ENCODE data around the gene CYGB. TPM values are rescaled to one million over a fixed set of nuclear protein-coding genes. Genes with fewer than 3 reads are reported as not detected.

CYGB gene
- total and polyA plus RNA-seq, 10 of the 15 experiments (the other 5 are each of a cell fraction or from before 2014, with no cell fraction given) = 0.34 TPM; not detected in 9

DNA sequence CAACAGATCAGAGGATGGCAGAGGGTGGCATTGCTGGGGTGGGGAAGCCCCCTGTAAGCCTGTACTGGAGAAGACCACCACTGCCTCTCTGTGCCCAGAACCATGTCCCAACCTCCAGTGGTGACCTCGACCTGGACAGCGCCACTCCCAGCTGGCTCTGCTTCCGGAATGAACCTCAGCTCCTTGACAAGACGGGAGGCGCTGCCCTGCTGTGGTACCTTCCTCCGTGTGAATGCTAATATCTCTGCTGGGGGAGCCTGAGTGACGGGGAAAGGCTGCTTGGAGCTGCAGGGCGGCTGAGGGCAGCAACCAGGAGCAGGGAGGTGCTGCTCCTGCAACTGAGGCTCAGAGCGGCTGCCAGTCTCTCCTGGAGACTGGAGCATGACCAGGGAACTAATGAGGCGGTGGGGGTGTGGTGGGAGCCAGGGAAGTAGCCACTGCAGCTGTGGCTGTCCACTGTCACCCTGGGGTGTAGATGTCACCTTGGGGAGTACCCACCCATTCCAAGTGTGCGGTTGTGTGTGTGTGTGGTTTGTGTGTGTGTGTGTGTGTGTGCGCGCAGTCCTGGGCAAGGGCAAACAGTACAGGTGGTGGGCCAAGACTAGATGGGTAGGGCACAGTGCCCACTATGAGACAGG is 8.5 kb upstream of the CYGB start:
- intact Hi-C loops (cut with micrococcal nuclease; ENCODE audit: unreplicated experiment) = loop anchor here (2.0 kb wide), 1 partner anchor 81 kb away; no protein-coding TSS in a partner anchor
- H3K9me3 ChIP-seq (replicated peaks; ENCODE audit: control insufficient read depth, insufficient read depth, low read length) = no peaks in the 10 kb centered on the region
- H3K4me1 ChIP-seq (ENCODE audit: control insufficient read depth, insufficient read depth, low read length) = no peaks in the 10 kb centered on the region; the same call in 1 of the 2 replicates
- BruUV-seq (replicated peaks) = no TSS peak
- H3K4me3 ChIP-seq = no peak overlapping the region
- TF ChIP-seq MEF2A (IDR thresholded peaks at IDR 0.05; ENCODE audit: insufficient read depth, low read depth, low read length) = no peak
- TF ChIP-seq, protein P1, sequence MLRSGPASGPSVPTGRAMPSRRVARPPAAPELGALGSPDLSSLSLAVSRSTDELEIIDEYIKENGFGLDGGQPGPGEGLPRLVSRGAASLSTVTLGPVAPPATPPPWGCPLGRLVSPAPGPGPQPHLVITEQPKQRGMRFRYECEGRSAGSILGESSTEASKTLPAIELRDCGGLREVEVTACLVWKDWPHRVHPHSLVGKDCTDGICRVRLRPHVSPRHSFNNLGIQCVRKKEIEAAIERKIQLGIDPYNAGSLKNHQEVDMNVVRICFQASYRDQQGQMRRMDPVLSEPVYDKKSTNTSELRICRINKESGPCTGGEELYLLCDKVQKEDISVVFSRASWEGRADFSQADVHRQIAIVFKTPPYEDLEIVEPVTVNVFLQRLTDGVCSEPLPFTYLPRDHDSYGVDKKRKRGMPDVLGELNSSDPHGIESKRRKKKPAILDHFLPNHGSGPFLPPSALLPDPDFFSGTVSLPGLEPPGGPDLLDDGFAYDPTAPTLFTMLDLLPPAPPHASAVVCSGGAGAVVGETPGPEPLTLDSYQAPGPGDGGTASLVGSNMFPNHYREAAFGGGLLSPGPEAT (IDR thresholded peaks at IDR 0.05; ENCODE audit: low read depth) = no peak
- TF ChIP-seq RBBP5 (conservative IDR thresholded peaks at IDR 0.05) = no peak
- no peak for TF ChIP-seq IRF4 (IDR thresholded peaks at IDR 0.05; ENCODE audit: low read depth, low read length)
- no peak for TF ChIP-seq TCF12 (IDR thresholded peaks at IDR 0.05; ENCODE audit: low read depth, low read length)
- TF ChIP-seq KAT2A (conservative IDR thresholded peaks at IDR 0.05; ENCODE audit: control insufficient read depth, low read depth, low read length) = no peak
- no peak for TF ChIP-seq SP1 (IDR thresholded peaks at IDR 0.05; ENCODE audit: low read depth, low read length)
- TF ChIP-seq MXI1 (IDR thresholded peaks at IDR 0.05; ENCODE audit: low read depth, low read length) = no peak
- no peak for TF ChIP-seq BMI1 (IDR thresholded peaks at IDR 0.05; ENCODE audit: borderline replicate concordance)
- TF ChIP-seq, protein P2, sequence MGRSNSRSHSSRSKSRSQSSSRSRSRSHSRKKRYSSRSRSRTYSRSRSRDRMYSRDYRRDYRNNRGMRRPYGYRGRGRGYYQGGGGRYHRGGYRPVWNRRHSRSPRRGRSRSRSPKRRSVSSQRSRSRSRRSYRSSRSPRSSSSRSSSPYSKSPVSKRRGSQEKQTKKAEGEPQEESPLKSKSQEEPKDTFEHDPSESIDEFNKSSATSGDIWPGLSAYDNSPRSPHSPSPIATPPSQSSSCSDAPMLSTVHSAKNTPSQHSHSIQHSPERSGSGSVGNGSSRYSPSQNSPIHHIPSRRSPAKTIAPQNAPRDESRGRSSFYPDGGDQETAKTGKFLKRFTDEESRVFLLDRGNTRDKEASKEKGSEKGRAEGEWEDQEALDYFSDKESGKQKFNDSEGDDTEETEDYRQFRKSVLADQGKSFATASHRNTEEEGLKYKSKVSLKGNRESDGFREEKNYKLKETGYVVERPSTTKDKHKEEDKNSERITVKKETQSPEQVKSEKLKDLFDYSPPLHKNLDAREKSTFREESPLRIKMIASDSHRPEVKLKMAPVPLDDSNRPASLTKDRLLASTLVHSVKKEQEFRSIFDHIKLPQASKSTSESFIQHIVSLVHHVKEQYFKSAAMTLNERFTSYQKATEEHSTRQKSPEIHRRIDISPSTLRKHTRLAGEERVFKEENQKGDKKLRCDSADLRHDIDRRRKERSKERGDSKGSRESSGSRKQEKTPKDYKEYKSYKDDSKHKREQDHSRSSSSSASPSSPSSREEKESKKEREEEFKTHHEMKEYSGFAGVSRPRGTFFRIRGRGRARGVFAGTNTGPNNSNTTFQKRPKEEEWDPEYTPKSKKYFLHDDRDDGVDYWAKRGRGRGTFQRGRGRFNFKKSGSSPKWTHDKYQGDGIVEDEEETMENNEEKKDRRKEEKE (IDR thresholded peaks at IDR 0.05) = no peak
- TF ChIP-seq, protein P3, sequence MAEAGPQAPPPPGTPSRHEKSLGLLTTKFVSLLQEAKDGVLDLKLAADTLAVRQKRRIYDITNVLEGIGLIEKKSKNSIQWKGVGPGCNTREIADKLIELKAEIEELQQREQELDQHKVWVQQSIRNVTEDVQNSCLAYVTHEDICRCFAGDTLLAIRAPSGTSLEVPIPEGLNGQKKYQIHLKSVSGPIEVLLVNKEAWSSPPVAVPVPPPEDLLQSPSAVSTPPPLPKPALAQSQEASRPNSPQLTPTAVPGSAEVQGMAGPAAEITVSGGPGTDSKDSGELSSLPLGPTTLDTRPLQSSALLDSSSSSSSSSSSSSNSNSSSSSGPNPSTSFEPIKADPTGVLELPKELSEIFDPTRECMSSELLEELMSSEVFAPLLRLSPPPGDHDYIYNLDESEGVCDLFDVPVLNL (IDR thresholded peaks at IDR 0.05; ENCODE audit: low read depth, low read length) = no peak
- no peak for TF ChIP-seq MTA2 (IDR thresholded peaks at IDR 0.05; ENCODE audit: low read depth)
- no peak for TF ChIP-seq JUNB (IDR thresholded peaks at IDR 0.05)
- TF ChIP-seq STAT1 (conservative IDR thresholded peaks at IDR 0.05) = no peak
- TF ChIP-seq HCFC1 (IDR thresholded peaks at IDR 0.05; ENCODE audit: low read length) = no peak
- TF ChIP-seq NR2C1 (IDR thresholded peaks at IDR 0.05) = no peak
- H3K79me2 ChIP-seq (ENCODE audit: control insufficient read depth, insufficient read depth, low read length) = no peaks in the 10 kb centered on the region
- ChIA-PET SMC1A (ENCODE audit: uncharacterized antibody, unreplicated experiment) (interaction anchor here (1.1 to 3.7 kb wide), 8 partner anchors 10 to 78 kb away, joined by 3 to 18 read pairs (median 7); no protein-coding TSS in a partner anchor), CTCF (interaction anchor here (1.0 to 4.7 kb wide), 16 partner anchors 10 to 135 kb away, joined by 3 to 36 read pairs (median 4); partner anchors contain the start of gene AANAT), POLR2A (no interaction called here), RAD21 (ENCODE audit: unreplicated experiment) (interaction anchor here (0.6 to 2.5 kb wide), 4 partner anchors 13 to 77 kb away, joined by 3 to 9 read pairs (median 4); no protein-coding TSS in a partner anchor)
- in situ Hi-C loops (cut with MboI) = no loop called here
- no peak for DNase-seq (ENCODE audit: low read depth, low spot score)
- H3K27me3 ChIP-seq (replicated peaks in 1 of 2; ENCODE audit: control insufficient read depth in 2 of 2, insufficient read depth in 2 of 2, low read length in 1 of 2) = peaks cover 0 to 3% of the 10 kb centered on the region in 2 experiments; a peak in 3 of 4 replicates
- H4K20me1 ChIP-seq (ENCODE audit: control insufficient read depth, insufficient read depth) = no peaks in the 10 kb centered on the region
- H3K9ac ChIP-seq (ENCODE audit: control insufficient read depth, insufficient read depth, low read length) = no peak overlapping the region
- no peak overlapping the region for H3K27ac ChIP-seq (ENCODE audit: control insufficient read depth, insufficient read depth)
- no peak for FAIRE-seq
- H2AFZ ChIP-seq (ENCODE audit: control insufficient read depth, low read depth, low read length) = no peak overlapping the region
- no peaks in the 10 kb centered on the region; a peak in 1 of 4 replicates for H3K36me3 ChIP-seq (ENCODE audit: control insufficient read depth in 2 of 2, insufficient read depth in 2 of 2, low read length in 1 of 2)
- no peak for ATAC-seq
- WGBS (ENCODE audit: insufficient coverage, insufficient replicate concordance, low lambda C conversion rate, missing lambda C conversion rate) = 62% methylated on average over 13 of the region's 13 CpGs
- no peak overlapping the region for H3K4me2 ChIP-seq (ENCODE audit: control insufficient read depth, insufficient read depth)
